Ovary (tissue), 9 donors: Measurements from ENCODE around the gene KRT6A. TPM values are rescaled to one million over a fixed set of nuclear protein-coding genes. Genes with fewer than 3 reads are reported as not detected.

Experiments used
- DNase-seq, 5 donors: peaks; one replicate each; pipeline ENCODE4 v3.0.0-alpha.2; 2019 to 2020
- H3K27ac ChIP-seq, 2 donors: fragments of 200-600 bp; one replicate each; pipeline versions ENCODE4 v1.5.1 to v1.8.0; 2019 to 2022
- H3K27me3 ChIP-seq: fragments of 200-600 bp; one replicate; pipeline ENCODE4 v1.8.0; 2022
- H3K36me3 ChIP-seq: fragments of 200-600 bp; sonication (generic); one replicate; pipeline ENCODE4 v1.5.1; 2019
- H3K4me1 ChIP-seq: one replicate; pipeline ENCODE4 v1.8.1; 2013; ENCODE audit warnings: mild to moderate bottlenecking, moderate library complexity; ENCODE audit not compliant: insufficient read depth
- H3K4me3 ChIP-seq: fragments of 200-600 bp; sonication (generic); one replicate; pipeline ENCODE4 v1.5.1; 2017
- H3K9me3 ChIP-seq, 2 donors: fragments of 200-600 bp in 1 of 2; sonication (generic) in 1 of 2; one replicate each; pipeline versions ENCODE4 v1.5.1 to v1.8.1; 2013 to 2019; ENCODE audit warnings: mild to moderate bottlenecking in 1 of 2, moderate library complexity in 1 of 2
- EP300 ChIP-seq: sonication (generic); formaldehyde crosslinking; IDR thresholded peaks from one replicate; pipeline ENCODE4 v1.6.1; 2017; ENCODE audit warnings: antibody characterized with exemption
- POLR2A ChIP-seq: fragments of 450-650 bp; IDR thresholded peaks from one replicate; pipeline ENCODE4 v1.6.1; 2017; ENCODE audit warnings: antibody characterized with exemption, mild to moderate bottlenecking, moderate library complexity
- WGBS, 3 donors: extraction: QIAGEN DNeasy Blood & Tissue Kit in 1 of 3; methylation state at CpG; one replicate each; pipeline versions ENCODE4 v1.1.5 to v1.1.7; 2013 to 2017; 5-methylcytosine and 5-hydroxymethylcytosine counted together
- intact Hi-C, 4 donors: fragments of 100-400 bp; cut with DNase I; formaldehyde crosslinking; loops; one replicate each; pipeline versions ENCODE4 v1.11.0 to v1.15.1; 2022 to 2023
- polyA plus RNA-seq, 2 donors: library from polyadenylated mRNA; stranded (reverse); fragments of 200-250 nt in 1 of 2; fragments of 350-450 nt in 1 of 2; fragmentation: Illumina TruSeq in 1 of 2; extraction: RNeasy Lipid Tissue Mini Kit (QIAGEN cat#74804) in 1 of 2; gene quantifications; one replicate each; pipeline ENCODE4 v1.2.3, GENCODE V29; 2013 to 2014
- total RNA-seq, 7 donors: library from RNA; depleted of rRNA in 2 of 7; stranded (reverse); fragments of >200 nt in 2 of 7; fragmentation: NEBNext Ultra II Directional in 3 of 7; extraction: Animal tissue kit (Norgen Biotek cat#: 25700) in 3 of 7; gene quantifications; one replicate each; pipeline versions ENCODE4 v1.1.0 to v1.2.4, GENCODE V29; 2016 to 2023
- TF ChIP-seq, protein P1 (sequence below), 3 donors: fragments of 450-650 bp in 2 of 3; fragments of 200-600 bp in 1 of 3; IDR thresholded peaks; one replicate each; pipeline versions ENCODE4 v1.5.1 to v1.8.0; 2016 to 2022; ENCODE audit warnings: antibody characterized with exemption in 3 of 3, mild to moderate bottlenecking in 1 of 3
- donor health status: DM: no; HTN: no; CAD: no; lungs with moderate emphysema.
- donor health status: DM: no; HTN: no; CAD: no.
- donor health status: Bipolar disorder and iron deficiency.
- donor health status: DM: yes; HTN: yes; CAD: no.
- donor health status: DM: no; HTN: no; CAD: no.
- donor health status: DM: yes; HTN: yes; CAD: no.

KRT6A gene
- total and polyA plus RNA-seq, 9 donors: 0.15 to 14.5 (median 1.1) TPM; not detected in 2

- no peaks in the 10 kb centered on the region for H3K9me3 ChIP-seq
- no peak overlapping the region for H3K27ac ChIP-seq
- H3K27me3 ChIP-seq: no peaks in the 10 kb centered on the region
- no peaks in the 10 kb centered on the region for H3K36me3 ChIP-seq
- DNase-seq: no peak
- no peak overlapping the region for H3K4me3 ChIP-seq
- no peak for TF ChIP-seq EP300
- TF ChIP-seq POLR2A: no peak
- TF ChIP-seq, protein P1, sequence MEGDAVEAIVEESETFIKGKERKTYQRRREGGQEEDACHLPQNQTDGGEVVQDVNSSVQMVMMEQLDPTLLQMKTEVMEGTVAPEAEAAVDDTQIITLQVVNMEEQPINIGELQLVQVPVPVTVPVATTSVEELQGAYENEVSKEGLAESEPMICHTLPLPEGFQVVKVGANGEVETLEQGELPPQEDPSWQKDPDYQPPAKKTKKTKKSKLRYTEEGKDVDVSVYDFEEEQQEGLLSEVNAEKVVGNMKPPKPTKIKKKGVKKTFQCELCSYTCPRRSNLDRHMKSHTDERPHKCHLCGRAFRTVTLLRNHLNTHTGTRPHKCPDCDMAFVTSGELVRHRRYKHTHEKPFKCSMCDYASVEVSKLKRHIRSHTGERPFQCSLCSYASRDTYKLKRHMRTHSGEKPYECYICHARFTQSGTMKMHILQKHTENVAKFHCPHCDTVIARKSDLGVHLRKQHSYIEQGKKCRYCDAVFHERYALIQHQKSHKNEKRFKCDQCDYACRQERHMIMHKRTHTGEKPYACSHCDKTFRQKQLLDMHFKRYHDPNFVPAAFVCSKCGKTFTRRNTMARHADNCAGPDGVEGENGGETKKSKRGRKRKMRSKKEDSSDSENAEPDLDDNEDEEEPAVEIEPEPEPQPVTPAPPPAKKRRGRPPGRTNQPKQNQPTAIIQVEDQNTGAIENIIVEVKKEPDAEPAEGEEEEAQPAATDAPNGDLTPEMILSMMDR (IDR thresholded peaks at IDR 0.05): no peak
- 68 to 74% (median 71%) methylated on average over 8 of the region's 8 CpGs for WGBS, 3 donors
- H3K4me1 ChIP-seq: no peaks in the 10 kb centered on the region
- intact Hi-C loops: no loop called here
These were observed 25.7 kb upstream of the KRT6A start for GRCh38 chr12:52518574-52519386.

DNA sequence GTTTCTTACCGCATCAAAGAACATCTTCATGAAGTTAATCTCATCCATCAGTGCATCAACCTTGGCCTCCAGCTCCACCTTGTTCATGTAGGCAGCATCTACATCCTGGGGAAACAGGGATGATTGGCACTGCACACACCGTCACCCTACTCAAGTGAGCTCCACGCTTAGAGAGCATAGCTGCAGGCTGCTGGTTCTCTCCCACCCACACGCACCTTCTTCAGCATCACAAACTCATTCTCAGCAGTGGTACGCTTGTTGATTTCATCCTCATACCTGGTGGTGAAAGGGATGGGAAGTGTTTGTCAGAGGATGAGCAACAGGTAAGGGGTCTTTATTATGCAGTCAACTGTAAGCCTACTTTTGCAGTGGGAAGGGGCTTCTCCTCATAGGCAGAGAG is 24.8 kb upstream of the KRT6A start:
- WGBS, 3 donors: 85 to 90% (median 85%) methylated on average over 5 of the region's 5 CpGs
- TF ChIP-seq, protein P1 (IDR thresholded peaks at IDR 0.05): no peak
- TF ChIP-seq EP300: no peak
- TF ChIP-seq POLR2A: no peak
- Histone ChIP-seq H3K27me3 (no peaks in the 10 kb centered on the region), H3K4me3 (no peak overlapping the region), H3K27ac (no peak overlapping the region), H3K4me1 (no peaks in the 10 kb centered on the region), H3K9me3 (no peaks in the 10 kb centered on the region), H3K36me3 (no peaks in the 10 kb centered on the region)
- intact Hi-C loops: no loop called here
- no peak for DNase-seq

DNA sequence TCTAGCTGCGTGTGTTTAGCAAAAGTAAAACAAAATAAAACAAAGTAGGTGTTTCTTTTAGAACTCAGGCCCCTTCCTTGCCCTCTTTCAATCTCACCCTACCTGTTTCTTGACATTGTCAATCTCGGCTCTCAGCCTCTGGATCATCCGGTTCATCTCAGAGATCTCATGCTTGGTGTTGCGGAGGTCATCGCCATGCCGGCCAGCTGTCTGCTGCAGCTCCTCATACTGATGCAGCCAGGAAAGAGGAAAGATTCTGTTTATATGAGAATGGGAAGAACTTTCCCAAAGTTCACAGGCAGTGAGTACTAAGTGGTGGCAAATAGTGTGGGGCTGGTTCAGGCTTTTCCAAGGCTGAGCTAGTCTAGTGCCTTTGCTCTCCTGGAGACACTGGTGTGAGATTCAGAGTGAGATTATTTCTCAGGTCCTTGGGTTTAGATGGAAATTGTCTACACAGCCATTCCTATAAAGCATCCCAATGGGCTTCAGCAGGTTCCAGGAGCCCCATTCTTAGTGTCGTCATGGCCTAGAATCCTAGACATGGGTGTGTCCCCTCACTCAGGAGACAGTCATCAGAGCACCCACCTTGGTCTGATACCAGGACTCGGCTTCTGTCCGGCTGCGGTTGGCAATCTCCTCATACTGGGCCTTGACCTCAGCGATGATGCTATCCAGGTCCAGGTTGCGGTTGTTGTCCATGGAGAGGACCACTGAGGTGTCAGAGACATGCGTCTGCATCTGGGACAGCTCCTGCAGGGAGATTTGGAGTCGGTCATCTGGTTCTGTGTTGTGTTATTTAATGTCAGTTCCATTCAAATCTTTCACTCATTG is 24.2 kb upstream of the KRT6A start:
- Histone ChIP-seq H3K27me3 (no peaks in the 10 kb centered on the region), H3K4me3 (no peak overlapping the region), H3K36me3 (no peaks in the 10 kb centered on the region), H3K27ac (no peak overlapping the region), H3K9me3 (no peaks in the 10 kb centered on the region), H3K4me1 (no peaks in the 10 kb centered on the region)
- intact Hi-C loops: no loop called here
- DNase-seq: no peak
- WGBS, 3 donors: 88 to 92% (median 90%) methylated on average over 14 of the region's 14 CpGs
- no peak for TF ChIP-seq POLR2A
- TF ChIP-seq, protein P1 (IDR thresholded peaks at IDR 0.05): no peak
- TF ChIP-seq EP300: no peak

DNA sequence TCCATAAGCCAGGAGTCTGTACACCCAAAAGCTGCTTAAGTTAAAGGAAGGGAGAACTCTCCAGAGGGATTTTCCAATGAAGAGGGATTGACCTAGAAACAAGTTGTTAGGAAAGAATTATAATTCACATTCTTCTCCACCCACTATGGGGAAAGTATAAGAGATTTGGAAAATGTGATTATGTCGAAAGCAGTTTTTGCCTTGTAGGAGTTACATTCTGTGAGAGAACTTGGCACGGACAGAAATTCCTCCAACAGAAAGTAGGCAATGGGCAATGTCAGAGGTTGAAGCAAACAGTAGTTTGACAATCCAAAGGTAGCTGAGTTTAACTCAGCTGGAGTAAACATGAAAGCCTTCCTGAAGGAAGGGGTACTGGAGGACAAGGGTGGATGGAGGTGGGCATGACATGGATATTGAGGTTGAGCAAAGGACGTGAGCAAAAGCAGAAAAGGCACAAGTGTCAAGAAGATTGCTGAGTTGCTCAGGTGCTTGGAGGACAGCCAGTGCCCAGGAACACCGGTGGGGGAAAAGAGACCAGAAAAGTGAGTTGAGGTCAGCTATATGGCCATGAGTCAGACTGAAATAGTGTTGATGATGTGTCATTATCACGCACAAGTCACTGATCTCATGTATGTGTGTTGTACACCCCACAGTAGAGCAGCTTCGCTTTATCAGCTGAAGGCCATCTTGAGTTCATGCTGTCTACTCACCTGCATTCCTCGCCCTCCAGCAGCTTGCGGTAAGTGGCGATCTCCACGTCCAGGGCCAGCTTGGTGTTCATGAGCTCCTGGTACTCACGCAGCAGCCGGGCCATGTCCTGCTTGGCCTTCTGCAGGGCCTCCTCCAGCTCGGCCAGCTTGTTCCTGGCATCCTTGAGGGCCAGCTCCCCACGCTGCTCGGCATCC is 23.1 kb upstream of the KRT6A start:
- intact Hi-C loops: no loop called here
- H3K36me3 ChIP-seq: no peaks in the 10 kb centered on the region
- TF ChIP-seq, protein P1 (IDR thresholded peaks at IDR 0.05): no peak
- TF ChIP-seq POLR2A: no peak
- no peak for TF ChIP-seq EP300
- H3K4me1 ChIP-seq: no peaks in the 10 kb centered on the region
- H3K9me3 ChIP-seq: no peaks in the 10 kb centered on the region
- 78 to 81% (median 81%) methylated on average over 15 of the region's 15 CpGs for WGBS, 3 donors
- DNase-seq: no peak
- H3K27ac ChIP-seq: no peak overlapping the region
- no peaks in the 10 kb centered on the region for H3K27me3 ChIP-seq
- no peak overlapping the region for H3K4me3 ChIP-seq
